RCC 7860 (cell line): Measurements from ENCODE around the gene ADRA2A.

Experiments used
- DNase-seq: peaks from one replicate; pipeline ENCODE4 v3.0.0-alpha.2; 2015; ENCODE audit warnings: low spot score
- FAIRE-seq: peaks from 2 replicates; lab custom pipeline; 2012; peaks lifted over from hg19 to GRCh38; lab: Jason Lieb, UNC

The ADRA2A gene

GRCh38 chr10:111083222-111084095 is 6.6 kb downstream of the ADRA2A start:
- DNase-seq (no peak), FAIRE-seq (no peak)

- DNase-seq (no peak), FAIRE-seq (no peak)
Observed at GRCh38 chr10:111084366-111085255, 7.8 kb downstream of the ADRA2A start.

GRCh38 chr10:111085690-111086353 is 9.0 kb downstream of the ADRA2A start:
- DNase-seq (no peak), FAIRE-seq (no peak)

DNA sequence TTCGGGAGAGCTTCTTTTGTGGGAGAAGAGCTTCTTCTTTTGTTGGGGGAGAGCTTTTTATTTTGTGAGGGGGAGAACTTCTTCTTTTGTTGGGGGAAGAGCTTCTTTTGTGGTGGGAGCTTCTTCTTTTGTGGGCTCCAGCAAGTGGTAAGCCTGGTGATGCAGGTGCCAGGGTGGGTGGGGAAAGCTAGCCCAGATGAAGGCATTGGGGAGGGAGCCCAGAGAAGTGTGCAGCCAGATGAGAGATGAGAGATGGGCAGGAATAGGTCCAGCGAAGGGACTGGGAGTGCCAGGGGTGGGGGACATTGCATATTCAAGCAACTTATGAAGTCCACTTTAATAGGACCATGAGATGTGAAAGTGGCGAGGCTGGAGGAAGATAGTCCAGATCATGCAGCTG is 9.7 kb downstream of the ADRA2A start:
- no peak for DNase-seq
- FAIRE-seq = no peak

DNA sequence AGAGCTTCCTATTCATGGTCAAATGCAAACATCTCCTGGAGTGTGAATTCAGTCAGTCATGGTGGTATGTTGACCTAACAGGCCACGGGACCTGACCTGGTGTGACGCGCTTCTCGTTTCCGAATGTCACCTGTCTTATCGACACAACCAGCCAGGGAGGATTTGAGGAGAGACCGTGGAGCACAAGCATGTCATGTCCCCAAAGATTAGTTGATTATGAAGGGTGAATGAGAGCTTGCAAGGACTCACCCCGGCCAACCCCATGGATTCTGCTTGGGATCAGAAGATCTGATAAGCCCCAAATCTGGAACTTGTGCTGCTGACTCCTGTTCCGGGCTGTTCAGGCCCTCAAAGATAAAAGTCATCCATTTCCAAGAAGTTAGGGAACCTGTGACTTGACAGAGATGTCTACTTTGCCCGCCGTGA is 10.5 kb downstream of the ADRA2A start:
- FAIRE-seq = no peak
- no peak for DNase-seq

DNA sequence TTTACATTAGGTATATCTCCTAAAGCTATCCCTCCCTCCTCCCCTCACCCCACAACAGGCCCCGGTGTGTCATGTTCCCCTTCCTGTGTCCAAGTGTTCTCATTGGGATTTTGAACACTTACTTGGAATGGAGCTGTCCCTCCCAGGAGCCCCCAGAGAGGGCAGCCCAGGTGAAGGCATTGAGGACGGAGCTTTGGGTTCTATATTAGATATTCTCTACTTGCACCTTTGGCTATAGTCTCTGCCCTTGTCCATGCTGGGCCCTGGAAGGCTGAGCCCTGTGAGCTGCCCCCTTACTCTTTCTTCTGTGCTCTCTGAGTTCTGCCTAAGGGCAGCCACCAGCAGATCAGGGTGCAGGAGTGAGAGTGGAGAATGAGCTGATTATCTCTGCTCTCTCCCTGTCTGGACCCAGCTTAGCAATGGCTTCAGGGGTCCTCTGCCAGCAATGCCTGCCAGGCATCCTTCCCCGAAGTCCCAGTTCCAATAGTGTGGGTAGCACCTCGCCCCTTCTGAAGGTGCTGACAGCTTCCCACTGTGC is 11.2 kb downstream of the ADRA2A start:
- DNase-seq (no peak), FAIRE-seq (no peak)

- FAIRE-seq (no peak), DNase-seq (no peak)
Observed at GRCh38 chr10:111089293-111089692, 12.5 kb downstream of the ADRA2A start.

GRCh38 chr10:111091833-111092232 is 15.0 kb downstream of the ADRA2A start:
- FAIRE-seq (no peak), DNase-seq (no peak)

DNA sequence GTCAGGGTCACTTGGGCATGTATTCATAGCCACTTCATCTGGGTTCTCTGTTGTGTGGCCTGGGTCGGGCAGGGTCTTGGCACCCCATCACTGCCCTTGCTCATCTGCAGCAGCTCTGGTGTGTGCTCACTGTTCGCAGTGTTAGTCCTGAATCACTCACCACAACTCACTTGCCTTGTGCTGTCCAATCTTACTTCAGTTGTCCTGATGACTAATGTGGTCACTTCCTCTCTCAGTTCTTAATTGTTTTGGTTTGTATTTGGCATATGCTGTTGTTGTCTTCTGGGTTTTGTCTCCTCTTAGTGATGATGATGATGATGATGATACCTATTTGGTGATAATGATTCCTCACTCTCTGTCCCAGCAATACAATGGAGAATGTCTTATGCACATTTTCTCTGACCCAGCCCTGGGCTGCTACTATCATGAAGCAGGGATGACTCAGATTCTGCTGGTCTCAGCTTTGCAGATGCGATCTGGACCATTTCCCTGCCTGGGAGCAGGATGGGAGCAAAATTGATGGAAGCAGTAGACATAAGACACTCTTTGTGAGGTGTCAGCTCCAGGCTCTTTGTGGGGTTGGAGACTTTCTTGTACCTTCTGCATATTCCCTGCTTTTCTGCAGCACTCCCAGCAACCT is 17.0 kb downstream of the ADRA2A start:
- no peak for DNase-seq
- no peak for FAIRE-seq

DNA sequence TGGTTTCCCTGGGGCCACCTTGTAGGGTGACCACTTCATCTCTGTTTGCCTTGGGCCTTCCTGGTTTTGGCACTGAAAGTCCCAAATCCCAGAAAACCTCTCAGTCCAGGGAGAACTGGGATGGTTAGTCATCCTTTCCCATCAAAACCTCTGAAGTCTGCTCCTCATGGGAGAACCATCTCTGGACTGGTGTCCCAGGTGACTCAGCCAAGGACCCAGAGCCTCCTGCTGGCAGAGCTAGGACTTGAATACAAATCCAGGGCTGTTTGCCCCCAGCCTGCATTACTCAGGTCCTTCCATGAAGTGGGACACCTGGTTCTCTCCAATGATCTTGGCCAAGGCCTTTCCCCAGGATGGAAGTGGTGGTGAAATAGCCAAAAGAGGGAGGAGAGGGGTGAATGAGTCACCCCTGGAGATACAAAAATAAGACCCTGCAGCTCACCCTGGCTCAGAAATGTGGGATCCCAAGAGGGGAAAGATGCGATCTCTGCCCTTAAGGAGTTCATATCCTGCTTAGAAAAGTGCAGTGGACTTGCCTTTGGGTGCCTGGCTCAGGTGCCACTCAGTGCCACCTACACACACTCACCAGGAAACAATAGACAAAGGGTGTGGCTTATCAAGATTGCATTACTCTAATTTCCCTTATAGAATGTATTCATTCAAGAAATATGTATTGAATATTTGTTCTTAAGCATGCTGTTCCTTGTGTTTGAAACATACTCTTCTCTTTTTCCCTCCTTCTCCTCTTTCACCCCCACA is 22.0 kb downstream of the ADRA2A start:
- DNase-seq (no peak), FAIRE-seq (no peak)

- no peak for FAIRE-seq
- no peak for DNase-seq
Observed at GRCh38 chr10:111100198-111100597, 23.4 kb downstream of the ADRA2A start.

- DNase-seq (no peak), FAIRE-seq (no peak)
Observed at GRCh38 chr10:111101796-111102195, 25.0 kb downstream of the ADRA2A start.

DNA sequence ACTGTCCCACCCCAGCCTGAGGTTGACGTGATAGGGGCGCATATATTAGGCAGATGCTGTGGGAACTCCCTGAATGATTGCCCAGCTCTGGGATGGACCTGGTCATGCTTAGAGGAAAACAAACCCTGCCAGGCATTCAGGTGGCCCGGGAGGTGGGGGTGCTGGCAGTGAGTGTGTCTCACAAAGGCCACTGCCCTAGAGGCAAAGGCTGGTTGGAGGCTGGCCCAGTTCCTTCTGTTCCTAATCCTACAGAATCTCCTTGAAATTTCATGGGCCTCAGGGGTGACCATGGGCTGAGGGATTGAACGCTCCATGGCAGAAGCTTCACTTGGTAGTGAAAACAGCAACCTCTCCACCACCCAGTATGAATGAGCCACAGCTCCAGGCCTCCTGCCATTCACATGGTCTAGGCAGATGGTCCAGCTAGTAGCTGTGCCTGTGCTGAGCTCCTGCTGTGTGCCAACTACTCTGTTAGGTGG is 25.6 kb downstream of the ADRA2A start:
- FAIRE-seq = no peak
- DNase-seq = no peak

DNA sequence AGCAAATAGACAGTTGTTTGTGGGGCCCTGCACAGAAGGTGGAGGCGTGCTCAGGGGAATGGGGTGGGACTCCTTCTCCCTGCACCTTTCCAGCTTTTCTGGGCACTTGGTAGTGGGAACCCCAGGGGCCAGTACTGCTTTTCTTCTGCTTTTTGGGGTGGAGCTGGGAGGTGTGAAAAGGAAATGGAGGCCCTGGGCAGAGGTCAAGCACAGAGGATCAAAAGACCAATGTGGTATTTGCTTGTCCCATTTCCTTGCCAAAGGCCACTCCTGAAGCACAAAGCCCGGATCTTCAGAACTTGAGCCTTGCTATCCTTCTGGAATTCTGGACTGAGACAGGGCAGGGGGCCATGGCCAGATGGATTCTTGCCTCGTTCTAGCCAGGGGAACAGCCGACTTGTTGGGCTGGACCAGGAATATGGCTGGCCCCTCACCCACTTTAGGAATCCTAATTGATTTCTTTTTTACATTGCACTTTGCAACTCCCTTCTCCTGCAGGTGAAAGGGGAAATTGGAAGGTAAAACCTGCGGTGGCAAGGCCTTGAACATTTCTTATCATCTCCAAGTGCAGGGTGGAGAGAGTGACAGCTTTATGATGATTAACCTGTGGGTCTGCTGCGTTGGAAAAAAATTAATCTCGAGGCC is 26.5 kb downstream of the ADRA2A start:
- DNase-seq (no peak), FAIRE-seq (no peak)

- no peak for FAIRE-seq
- no peak for DNase-seq
Observed at GRCh38 chr10:111104811-111105210, 28.0 kb downstream of the ADRA2A start.

GRCh38 chr10:111106081-111106480 is 29.3 kb downstream of the ADRA2A start:
- no peak for FAIRE-seq
- DNase-seq = no peak

DNA sequence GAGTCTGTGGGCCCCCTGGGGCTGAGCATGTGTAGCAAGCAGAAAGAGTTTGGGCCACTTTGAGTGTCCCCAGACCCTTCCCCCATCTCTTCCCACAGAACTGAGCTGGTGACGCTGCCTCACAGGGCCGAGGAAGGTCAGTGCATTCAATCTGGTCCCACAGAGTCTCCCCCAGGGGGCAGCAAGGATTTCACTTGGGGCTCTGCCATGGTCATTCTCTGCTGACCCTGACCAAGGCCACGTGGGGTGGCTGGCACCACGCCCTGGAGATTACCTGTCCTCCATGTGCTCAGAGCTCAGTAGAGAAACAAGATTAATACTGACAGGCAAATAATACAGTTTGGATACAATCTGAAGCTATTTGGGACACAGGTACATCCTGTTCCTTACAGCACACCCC is 30.2 kb downstream of the ADRA2A start:
- FAIRE-seq (no peak), DNase-seq (no peak)

GRCh38 chr10:111107846-111108245 is 31.0 kb downstream of the ADRA2A start:
- DNase-seq (no peak), FAIRE-seq (no peak)

DNA sequence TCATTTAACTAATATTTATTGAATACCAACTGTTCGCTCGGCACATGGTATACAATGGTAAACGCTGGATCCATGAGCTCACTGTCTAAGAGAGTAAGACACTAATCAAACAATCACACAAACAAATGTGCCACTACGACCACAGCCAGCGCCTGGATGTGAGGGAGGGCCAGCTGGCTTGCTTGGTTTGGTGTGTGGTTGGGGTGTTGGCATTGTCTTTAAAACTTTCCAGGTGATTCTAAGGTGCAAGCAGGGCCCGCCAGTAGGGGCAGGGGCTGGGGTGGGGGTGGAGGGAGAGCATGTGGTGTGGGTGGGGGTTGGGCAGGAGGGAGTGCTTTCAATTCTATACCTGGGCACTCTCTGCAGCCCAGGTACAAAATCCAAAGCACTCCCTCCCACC is 31.6 kb downstream of the ADRA2A start:
- FAIRE-seq (no peak), DNase-seq (no peak)
